Measurements from ENCODE around the gene SLC8A1. TPM values are rescaled to one million over a fixed set of nuclear protein-coding genes. Genes with fewer than 3 reads are reported as not detected.

SLC8A1 gene
- polyA plus RNA-seq, 3 donors, result 16.9 to 18.2 (median 18.0) TPM

DNA sequence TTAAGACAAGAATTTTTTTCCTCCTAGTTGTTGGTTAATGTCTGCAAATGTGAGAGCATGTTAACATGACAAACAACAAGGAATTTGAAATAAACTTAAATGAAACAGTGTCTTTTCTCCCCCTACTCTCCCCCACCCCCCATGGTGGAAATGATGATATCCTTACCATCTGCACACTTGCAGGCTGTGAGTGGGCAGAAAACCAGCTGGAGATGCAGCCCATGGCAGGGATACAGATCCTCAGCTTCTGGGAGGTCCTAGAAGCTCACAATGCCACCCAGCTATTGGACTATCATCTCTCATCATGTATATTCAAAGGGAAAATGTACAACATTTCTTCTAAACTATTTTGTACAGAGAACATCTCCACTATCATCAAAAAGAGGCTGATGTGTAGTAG, 196.8 kb downstream of the SLC8A1 start:
- no peaks in the 10 kb centered on the region for H3K27me3 Mint-ChIP-seq (ENCODE audit: low read depth in 3 of 3)
- H3K4me3 Mint-ChIP-seq, result no peak overlapping the region
- DNase-seq, result no peak
- Histone ChIP-seq H3K36me3 (replicated peaks in 1 of 2; ENCODE audit: control insufficient read depth in 1 of 2, insufficient read depth in 2 of 2, low read length in 2 of 2) (no peaks in the 10 kb centered on the region), H3K27me3 (ENCODE audit: control insufficient read depth in 2 of 2, insufficient read depth in 2 of 2, low read length in 2 of 2) (no peaks in the 10 kb centered on the region), H3K4me2 (replicated peaks; ENCODE audit: extremely low read depth, low read length, poor library complexity, severe bottlenecking) (no peak overlapping the region), H3K79me2 (ENCODE audit: insufficient read depth, low read length) (peaks cover 17% of the 10 kb centered on the region), H2AFZ (ENCODE audit: insufficient read depth, low read depth, low read length, poor library complexity, severe bottlenecking) (no peak overlapping the region), H3K4me3 (replicated peaks in 1 of 3; ENCODE audit: low read depth in 2 of 3, low read length in 3 of 3) (no peak overlapping the region), H3K27ac (ENCODE audit: low read depth in 1 of 2, low read length in 2 of 2) (no peak overlapping the region), H3K9me3 (replicated peaks in 1 of 2; ENCODE audit: control insufficient read depth in 1 of 2, insufficient read depth in 1 of 2, low read length in 2 of 2) (no peaks in the 10 kb centered on the region), H3K4me1 (ENCODE audit: control insufficient read depth in 1 of 2, insufficient read depth in 2 of 2, low read length in 2 of 2) (peaks cover 0 to under 1% of the 10 kb centered on the region in 2 donors), H4K20me1 (ENCODE audit: insufficient read depth, low read length) (peaks cover 95% of the 10 kb centered on the region), H3K9ac (ENCODE audit: insufficient read depth, low read length, poor library complexity, severe bottlenecking) (no peak overlapping the region)
- intact Hi-C loops (cut with micrococcal nuclease), result no loop called here
- H3K36me3 Mint-ChIP-seq, result peaks cover 0 to 9% of the 10 kb centered on the region in 2 donors
- H3K4me1 Mint-ChIP-seq, result peaks cover 8% of the 10 kb centered on the region
- TF ChIP-seq, protein P1, sequence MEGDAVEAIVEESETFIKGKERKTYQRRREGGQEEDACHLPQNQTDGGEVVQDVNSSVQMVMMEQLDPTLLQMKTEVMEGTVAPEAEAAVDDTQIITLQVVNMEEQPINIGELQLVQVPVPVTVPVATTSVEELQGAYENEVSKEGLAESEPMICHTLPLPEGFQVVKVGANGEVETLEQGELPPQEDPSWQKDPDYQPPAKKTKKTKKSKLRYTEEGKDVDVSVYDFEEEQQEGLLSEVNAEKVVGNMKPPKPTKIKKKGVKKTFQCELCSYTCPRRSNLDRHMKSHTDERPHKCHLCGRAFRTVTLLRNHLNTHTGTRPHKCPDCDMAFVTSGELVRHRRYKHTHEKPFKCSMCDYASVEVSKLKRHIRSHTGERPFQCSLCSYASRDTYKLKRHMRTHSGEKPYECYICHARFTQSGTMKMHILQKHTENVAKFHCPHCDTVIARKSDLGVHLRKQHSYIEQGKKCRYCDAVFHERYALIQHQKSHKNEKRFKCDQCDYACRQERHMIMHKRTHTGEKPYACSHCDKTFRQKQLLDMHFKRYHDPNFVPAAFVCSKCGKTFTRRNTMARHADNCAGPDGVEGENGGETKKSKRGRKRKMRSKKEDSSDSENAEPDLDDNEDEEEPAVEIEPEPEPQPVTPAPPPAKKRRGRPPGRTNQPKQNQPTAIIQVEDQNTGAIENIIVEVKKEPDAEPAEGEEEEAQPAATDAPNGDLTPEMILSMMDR (IDR thresholded peaks at IDR 0.05), result no peak
- H3K27ac Mint-ChIP-seq, result peak overlapping the region in 1 of 7 donors; percentile 58
- no peaks in the 10 kb centered on the region for H3K9me3 Mint-ChIP-seq

DNA sequence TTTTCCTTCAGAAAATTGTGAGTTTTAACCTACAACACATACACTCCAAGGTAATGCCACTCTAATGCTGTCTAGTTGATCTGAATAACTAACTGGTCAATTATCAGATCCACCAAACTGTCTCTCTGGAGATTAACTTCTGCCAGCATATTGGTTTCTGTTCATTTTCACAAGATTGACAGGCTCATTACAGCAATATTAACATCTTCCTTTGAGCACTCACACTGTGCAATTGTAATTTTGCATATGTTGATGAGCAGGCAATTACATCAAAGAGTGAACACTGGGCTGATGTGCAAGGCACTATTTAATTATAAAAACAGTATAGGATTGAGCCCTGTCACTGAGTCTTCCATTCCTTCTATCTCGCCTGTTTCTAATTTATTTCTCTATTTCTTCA, 197.3 kb downstream of the SLC8A1 start:
- Histone ChIP-seq H3K27me3 (ENCODE audit: control insufficient read depth in 2 of 2, insufficient read depth in 2 of 2, low read length in 2 of 2) (no peaks in the 10 kb centered on the region), H3K9me3 (replicated peaks in 1 of 2; ENCODE audit: control insufficient read depth in 1 of 2, insufficient read depth in 1 of 2, low read length in 2 of 2) (no peaks in the 10 kb centered on the region), H3K4me3 (replicated peaks in 1 of 3; ENCODE audit: low read depth in 2 of 3, low read length in 3 of 3) (no peak overlapping the region), H3K79me2 (ENCODE audit: insufficient read depth, low read length) (peaks cover 17% of the 10 kb centered on the region), H3K4me1 (ENCODE audit: control insufficient read depth in 1 of 2, insufficient read depth in 2 of 2, low read length in 2 of 2) (no peaks in the 10 kb centered on the region), H2AFZ (ENCODE audit: insufficient read depth, low read depth, low read length, poor library complexity, severe bottlenecking) (no peak overlapping the region), H3K27ac (ENCODE audit: low read depth in 1 of 2, low read length in 2 of 2) (no peak overlapping the region), H3K36me3 (replicated peaks in 1 of 2; ENCODE audit: control insufficient read depth in 1 of 2, insufficient read depth in 2 of 2, low read length in 2 of 2) (no peaks in the 10 kb centered on the region), H3K9ac (ENCODE audit: insufficient read depth, low read length, poor library complexity, severe bottlenecking) (no peak overlapping the region), H4K20me1 (ENCODE audit: insufficient read depth, low read length) (peaks cover 94% of the 10 kb centered on the region), H3K4me2 (replicated peaks; ENCODE audit: extremely low read depth, low read length, poor library complexity, severe bottlenecking) (no peak overlapping the region)
- H3K4me1 Mint-ChIP-seq, result peaks cover 11% of the 10 kb centered on the region
- H3K27me3 Mint-ChIP-seq (ENCODE audit: low read depth in 3 of 3), result no peaks in the 10 kb centered on the region
- intact Hi-C loops (cut with micrococcal nuclease), result no loop called here
- peaks cover 0 to 9% of the 10 kb centered on the region in 2 donors for H3K36me3 Mint-ChIP-seq
- no CpG with 5 or more reads among the region's 1 CpG for WGBS (ENCODE audit: insufficient coverage)
- no peak overlapping the region for H3K4me3 Mint-ChIP-seq
- no peak for DNase-seq
- no peak overlapping the region for H3K27ac Mint-ChIP-seq
- TF ChIP-seq, protein P1 (IDR thresholded peaks at IDR 0.05), result no peak
- no peaks in the 10 kb centered on the region for H3K9me3 Mint-ChIP-seq

All from CD14-positive monocyte (primary cell).